ENCODE data around the gene SLC6A12.

Gene SLC6A12

DNA sequence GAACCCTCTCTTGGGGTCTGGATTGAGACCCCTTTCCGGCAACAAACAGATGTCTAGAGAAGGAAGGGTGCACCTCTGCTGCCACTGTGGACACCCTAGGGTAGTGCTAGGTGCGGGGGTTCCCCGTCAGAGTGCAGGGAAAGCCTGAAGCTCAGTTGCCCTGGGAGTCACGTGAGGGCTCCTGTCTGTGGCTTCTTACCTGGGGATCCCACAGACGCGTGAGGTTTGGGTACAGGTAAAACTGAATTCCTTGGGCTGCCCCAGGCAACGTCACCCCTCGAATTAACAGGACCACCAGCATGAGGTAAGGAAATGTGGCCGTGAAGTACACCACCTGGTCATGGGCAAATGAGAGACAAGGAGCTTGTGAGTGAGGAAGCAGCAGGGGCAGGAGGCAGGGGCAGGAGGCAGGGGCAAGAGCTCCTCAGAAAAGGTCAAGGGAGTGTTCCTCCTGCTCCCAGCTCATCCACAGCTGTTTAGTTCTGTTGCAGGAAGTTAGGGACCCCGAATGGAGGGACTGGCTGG, 21.0 kb upstream of the SLC6A12 start:
- DNase-seq (ENCODE audit: low read depth in 3 of 3, low spot score in 1 of 3) = no peak

DNA sequence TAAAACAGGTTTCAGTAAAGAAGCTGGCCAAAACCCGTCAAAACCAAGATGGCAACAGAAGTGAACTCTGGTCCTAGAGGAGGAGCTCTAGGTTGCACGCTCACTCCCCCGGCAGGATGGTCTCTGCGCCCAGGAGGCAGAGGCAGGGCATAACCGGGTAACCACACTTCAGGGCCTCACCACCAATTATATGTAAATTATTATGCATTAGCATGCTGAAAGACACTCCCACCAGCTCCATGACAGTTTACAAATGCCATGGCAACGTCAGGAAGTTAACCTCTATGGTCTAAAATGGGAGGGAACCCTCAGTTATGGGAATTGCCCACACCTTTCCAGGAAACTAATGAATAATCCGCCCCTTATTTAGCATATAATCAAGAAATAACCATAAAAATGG, 20.1 kb upstream of the SLC6A12 start:
- DNase-seq (ENCODE audit: low read depth in 3 of 3, low spot score in 1 of 3) = no peak

DNA sequence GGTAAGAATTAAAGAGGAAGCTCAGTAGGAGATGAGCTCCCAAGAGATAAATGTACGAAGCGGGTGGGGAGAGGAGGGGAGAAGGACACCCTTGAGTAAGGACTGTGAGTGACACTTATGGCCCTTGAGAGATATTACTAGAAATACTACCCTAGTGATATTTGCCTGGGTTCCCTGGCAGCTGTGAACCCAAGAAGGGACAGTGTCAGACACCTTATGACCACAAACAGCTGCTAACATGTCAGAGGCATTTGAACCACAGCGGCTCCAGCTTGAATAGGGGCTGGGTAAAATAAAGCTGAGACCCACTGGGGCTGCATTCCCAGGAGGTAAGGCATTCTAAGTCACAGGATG, 19.6 kb upstream of the SLC6A12 start:
- no peak for DNase-seq (ENCODE audit: low read depth in 3 of 3, low spot score in 1 of 3)

DNA sequence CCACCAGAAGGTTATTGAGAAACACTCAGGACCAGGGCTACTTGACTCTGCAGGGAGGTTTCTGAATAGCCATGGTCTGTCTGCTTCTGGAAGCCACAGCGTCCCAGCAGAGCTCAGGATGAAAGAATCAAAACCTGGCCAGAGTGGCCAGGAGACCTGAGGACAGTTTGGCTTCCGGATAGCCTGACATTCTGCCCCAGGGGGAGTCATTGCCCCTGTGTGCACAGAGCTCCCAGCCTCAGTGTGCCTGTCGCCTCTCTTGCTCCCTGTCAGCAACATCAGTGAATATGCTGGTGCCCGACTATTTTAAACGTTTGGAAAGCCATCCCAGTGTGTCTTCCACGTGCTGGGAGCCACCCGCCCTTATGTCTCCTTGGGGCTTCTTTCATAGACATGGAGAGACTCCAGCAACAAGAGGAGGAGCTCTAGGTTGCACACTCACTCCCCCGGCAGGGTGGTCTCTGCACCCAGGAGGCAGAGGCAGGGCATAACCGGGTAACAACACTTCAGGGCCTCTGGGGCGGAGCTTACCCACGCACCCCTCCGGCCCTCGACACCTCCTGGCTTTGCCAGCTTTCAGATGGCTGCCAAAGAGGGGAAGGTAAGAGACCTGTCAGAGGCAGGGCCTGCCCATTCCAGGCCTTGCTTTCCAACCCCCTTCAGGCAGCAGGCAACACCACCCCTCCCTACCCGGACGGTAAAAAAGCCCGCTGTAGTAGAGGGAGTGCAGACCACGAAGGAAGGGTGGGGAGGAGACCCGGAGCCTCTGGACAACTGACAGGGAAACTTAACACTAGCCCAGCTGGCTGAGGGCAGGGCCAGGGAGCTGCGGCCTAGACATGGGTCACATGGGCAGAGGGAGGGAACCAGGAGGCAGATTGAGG, 19.0 kb upstream of the SLC6A12 start:
- DNase-seq (ENCODE audit: low read depth in 3 of 3, low spot score in 1 of 3) = no peak

DNA sequence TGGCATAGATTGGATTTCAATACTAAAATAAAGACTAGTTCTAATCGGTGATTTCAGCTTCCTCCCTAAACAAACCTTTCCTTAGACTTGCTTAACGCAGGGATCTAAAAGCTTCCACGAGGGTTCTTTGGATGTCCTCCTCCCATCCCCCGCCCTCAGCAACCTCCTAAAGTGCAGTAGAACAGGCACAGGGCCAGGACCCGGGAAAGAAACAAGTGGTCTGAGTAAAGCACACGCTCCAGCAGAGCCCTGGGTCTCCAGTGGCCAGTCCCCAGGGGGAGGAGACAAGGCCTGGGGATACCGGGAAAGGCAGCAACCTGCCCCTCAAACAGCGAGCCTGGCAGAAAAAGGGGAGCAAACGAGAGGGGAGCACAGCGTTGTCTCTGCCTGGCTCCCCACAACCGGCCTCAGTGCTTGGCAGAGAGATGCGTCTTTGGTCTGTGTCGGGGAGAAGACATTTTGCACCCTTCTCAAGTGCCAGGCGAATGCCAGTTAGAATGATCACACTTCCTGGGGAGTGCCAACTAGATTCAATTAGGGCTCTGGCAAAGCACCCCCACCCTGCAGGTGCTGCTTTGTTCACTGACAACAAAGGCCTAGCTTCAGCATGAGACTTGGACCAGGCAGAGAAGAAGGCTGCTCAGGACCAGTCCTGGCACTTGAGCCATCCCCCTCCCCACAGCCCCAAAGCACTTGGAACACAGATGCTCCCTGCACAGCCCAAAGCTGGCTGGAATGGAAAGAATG, 17.1 kb upstream of the SLC6A12 start:
- DNase-seq (ENCODE audit: low read depth in 3 of 3, low spot score in 1 of 3) = no peak

DNA sequence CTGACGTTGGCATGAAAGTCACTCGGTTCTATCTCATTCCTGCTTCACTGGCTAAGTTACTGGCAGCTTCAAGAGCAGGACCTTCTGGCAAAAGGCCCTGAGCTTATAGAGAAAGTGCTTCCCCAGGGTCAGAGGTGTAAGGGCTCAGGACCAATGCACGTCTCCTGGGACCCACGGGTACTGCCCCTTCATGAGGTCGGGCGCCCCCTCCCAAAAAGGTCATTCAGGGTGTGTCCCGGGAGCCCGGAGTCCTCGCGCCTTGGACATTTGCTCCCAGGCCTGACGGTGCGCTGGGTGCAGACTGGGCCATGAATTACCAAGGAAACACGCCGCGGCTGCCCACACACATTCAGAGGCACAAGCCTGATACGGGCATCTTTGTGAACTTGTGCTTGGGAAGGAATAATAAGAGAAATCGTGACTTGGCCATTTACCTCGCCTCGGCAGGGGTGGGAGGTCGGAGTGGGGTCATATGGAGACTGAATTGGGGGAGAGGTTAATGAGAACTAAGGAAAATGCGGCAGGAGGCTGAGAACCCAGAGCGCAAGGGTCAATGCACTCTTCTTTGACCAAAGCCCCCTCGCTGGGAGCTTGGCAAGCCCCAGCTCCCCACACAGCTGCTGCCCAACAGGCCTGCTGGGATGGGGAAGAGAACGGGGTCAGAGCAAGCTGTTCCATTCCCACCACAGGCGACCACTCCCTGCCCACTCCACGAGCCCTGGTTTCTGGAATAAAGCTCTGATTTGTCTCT, 15.7 kb upstream of the SLC6A12 start:
- no peak for DNase-seq (ENCODE audit: low read depth in 3 of 3, low spot score in 1 of 3)

DNA sequence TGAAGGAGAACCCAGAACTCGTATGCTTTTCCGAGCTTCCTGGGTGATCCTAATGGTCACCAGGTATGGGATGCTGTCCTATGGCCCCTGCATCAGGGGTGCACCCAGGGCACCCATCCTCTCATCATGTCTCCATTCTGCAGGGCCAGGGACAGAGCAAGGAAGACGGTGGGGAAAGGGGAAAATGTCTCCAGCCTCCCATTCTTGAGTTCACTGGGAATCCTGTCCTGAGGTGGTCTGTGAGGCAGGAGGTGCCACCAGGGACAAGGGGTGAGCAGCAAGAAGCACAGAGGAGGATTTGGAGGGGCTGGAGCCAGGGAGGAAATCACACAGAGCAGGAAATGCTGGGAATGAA, 14.9 kb upstream of the SLC6A12 start:
- DNase-seq (ENCODE audit: low read depth in 3 of 3, low spot score in 1 of 3) = no peak

DNA sequence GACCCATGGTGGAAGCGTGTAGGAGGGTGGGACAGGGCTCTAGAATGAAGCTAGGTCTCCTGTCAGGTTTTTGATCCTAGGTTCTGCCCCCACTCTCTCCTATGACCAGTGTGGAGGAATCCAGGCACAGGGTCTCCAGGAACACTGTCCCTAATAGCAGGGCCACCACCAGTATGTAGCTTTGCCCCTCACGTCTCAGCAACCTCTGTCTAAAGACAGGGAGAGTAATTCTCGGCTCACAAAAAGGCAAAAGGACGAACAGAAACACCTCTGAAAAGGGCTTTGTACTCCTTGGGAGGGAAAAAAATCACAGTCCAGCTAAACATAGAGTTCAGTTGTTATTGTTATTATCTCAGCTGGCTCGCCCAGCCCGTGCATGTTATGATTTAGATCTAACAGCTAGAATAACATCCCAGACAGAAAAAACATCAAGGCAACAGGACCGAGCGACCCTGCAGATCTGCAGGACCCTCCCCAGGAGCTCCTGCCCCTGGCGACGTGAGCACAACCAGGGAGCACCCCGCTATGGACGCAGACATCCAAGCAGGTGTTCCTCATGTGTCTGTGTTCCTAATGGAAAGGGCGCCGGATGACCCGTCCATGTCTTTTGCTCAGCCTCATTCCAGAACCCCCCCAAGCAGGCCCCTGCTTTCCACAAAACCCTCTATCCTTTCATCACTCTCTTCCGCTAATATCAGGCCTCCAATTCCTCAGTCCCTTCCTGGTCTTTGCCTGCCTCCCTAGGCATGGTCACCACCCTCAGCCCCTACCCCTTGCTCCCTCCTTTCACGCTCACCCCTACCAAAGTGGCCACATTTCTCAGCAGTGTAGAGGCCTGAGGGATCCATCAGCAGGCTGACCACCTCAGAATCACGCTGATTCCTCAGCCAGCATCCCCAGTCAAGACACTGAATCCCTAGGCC, 14.2 kb upstream of the SLC6A12 start:
- no peak for DNase-seq (ENCODE audit: low read depth in 3 of 3, low spot score in 1 of 3)

DNA sequence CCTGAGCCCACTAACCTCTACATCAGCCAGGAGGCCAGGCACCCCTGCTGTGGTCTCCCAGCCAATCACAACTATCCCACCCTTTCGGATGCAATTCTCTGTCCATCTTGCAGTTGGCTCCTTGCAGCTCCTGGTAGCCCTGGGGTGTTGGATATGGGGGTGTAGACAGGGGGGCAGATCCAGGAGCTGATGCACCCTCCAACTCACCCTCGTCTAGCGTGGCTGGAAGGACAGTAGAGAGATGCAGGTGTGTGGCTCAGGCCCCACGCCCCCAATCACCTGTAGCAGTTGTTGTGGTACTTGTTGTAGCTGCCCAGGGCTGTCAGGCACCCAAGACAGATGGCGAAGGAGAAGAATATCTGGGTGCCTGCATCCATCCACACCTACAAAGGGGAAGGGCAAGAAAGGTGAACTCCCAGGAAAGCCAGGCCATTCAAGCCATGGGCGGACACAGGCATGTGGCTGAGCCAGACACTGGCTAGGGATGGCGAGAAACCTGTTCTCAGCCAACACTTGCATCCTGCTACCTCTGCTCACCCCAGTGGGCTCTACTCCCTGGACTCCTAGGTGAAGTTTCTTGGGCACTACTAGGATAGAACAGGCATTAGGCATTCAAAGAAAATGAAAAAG, 13.4 kb upstream of the SLC6A12 start:
- no peak for DNase-seq (ENCODE audit: low read depth in 3 of 3, low spot score in 1 of 3)

DNA sequence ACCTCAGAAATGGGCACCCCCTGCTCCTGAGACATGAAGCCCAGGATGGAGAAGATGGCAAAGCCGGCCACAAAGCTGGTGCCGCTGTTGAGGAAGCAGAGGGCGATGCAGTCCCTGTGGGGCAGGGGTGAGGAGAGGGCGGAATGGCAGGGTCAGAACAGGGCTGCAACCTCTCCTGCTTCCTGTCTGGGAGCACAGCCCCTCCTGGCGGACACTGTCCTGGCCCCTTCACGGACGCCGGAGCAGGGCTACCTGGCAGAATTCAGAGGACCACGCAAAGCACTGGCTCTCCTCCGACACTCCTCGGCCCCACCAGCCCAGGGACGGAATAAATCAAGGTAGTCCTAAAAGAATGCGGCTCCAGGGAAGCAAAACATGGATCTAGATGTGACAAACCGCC, 12.4 kb upstream of the SLC6A12 start:
- DNase-seq (ENCODE audit: low read depth in 3 of 3, low spot score in 1 of 3) = no peak

DNA sequence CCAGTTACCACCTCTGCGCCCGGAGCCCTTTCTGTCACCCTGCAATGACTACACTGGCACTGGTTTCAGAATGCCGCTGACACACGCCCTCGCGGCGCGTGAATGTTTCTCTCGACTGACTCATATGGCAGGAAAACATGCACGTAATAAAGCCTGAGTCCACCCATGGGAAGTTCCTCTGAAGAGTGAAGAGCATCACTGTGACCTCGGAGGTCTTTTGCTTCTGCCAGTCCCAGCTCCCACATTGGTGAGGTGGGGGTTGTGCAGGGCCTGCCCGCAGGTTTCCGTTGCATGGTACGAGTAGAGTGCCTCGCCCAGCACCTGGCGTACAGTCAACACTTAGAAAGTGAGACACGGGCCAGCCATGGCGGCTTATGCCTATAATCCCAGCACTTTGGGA, 11.1 kb upstream of the SLC6A12 start:
- no peak for DNase-seq (ENCODE audit: low read depth in 3 of 3, low spot score in 1 of 3)

DNA sequence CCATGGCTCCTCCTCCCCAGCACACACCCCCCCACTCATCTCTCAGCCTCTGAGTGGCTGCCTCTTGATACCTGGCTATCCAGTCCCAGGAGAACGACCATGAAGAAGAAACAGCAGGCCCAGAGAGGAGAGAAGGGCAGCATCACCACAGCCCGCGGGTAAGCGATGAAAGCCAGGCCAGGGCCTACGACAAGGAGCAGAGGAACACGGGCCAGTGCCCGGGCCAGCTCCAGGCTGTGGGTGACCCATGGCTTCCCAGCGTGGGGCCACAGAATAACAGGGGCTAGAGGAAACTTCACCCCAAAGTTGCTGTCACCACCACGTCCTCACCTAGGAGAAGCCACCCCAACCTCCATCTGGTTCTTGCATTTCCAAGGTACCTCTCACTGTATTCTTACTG, 10.4 kb upstream of the SLC6A12 start:
- no peak for DNase-seq (ENCODE audit: low read depth in 3 of 3, low spot score in 1 of 3)

DNA sequence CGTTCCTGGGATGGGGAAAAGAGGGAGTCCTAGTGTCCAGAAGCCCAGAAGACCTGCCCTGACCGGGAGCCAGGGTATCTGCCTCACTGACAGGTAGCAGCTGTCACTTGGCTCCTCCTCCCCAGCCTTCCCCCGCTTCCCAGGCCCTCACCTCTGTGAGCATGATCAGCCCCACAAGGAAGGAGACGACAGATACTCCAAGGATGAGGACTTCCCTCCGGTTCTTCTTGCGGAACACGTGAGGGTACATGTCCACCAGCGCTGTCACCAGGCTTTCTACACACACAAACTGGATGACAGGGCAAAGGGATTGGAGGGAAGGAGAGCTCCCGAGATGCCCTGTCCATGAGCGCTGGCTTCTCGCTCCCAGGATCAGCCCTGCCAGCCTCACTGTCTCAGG, 9.9 kb upstream of the SLC6A12 start:
- DNase-seq (ENCODE audit: low read depth in 3 of 3, low spot score in 1 of 3) = no peak

DNA sequence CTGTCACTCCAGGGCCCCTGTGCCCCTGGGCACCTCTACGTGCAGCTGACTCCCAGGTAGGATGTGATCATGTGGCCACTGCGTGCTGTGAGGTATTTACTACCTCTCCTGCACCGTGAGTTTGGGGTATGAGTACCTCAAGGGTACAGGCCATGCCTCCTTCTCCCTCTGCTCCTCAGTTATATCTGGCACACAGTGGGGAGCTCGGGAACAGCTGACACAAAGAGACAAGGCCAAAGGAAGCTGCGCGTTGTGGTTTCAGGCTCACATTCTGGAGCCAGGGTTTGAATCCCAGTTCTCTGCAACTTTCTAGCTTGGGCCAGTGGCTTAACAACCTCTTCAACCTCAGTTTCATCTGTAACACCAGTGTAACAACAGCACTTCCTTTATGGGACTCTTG, 7.8 kb upstream of the SLC6A12 start:
- no peak for DNase-seq (ENCODE audit: low read depth in 3 of 3, low spot score in 1 of 3)

DNA sequence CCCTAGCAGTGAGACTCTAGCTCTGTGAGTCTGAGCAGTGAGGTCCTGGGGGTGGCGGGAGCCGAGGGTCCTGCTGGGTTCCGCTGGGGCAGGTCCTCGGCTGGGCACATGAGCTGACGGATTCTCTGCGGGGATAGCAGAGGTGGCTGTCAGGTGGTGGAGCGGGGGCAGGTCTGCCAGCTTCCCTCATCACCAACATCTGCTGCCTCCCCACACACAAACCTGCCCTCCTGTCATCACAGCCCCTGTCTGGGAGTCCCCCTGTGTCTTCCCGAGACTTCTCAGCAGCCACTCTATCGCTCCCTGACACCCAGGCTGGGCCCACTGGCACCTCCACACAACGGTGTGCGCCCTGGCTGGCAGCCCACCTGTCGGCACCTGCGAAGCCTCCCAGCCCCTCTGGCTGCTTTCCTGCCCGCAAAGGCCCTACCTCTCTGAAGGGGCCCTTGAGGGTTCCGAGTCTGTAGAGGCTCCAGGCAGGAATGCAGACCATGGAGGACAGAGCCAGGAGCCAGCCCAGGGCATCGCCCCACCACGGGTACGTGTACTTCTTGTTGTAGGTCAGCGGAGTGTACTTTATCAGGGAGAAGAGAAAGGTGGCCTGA, 7.1 kb upstream of the SLC6A12 start:
- no peak for DNase-seq (ENCODE audit: low read depth in 3 of 3, low spot score in 1 of 3)

DNA sequence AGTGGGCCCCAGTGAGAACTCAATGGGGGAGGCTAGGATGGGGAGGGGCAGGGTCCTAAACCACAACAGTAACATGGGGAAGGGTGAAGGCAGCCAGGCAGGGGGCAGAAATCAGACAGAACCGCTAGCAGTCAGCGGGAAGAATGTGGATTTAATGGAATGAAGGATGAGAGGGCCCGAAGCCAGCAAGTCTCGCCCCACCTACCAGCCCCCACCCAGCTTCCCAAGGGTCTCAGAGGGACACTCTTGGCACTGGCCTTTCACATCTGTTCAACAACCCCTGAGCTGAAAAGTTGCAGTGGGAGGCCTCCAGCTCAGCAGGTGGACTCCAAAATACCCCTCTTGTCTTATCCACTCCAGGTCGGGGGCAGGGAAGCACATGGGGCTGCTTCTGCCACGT, 6.5 kb upstream of the SLC6A12 start:
- DNase-seq (ENCODE audit: low read depth in 3 of 3, low spot score in 1 of 3) = no peak

DNA sequence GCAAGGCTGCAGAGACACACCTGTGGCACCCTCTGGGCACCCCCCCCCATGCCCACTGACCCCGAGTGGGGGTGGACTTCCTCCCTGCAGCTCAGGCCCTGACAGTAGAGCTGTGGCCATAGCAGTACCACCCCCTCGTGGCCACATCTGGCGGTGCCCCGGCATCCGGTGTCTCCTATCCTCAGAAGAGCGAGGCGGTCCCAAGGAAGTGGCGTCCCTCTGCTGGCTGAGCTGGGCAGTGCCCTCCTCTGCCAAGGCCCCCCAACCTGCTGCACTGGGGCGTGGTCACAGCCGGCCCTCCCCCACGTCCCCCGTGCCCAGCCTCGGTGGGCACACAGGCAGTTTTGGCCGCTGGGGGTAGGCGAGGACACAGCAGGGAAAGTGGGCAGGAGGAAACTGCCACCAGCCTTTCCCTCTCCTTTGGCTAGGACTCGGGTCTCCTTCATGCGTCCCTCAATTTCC, 6.0 kb upstream of the SLC6A12 start:
- peak in 1 of 3 donors; percentile 30 for DNase-seq (ENCODE audit: low read depth in 3 of 3, low spot score in 1 of 3)

DNA sequence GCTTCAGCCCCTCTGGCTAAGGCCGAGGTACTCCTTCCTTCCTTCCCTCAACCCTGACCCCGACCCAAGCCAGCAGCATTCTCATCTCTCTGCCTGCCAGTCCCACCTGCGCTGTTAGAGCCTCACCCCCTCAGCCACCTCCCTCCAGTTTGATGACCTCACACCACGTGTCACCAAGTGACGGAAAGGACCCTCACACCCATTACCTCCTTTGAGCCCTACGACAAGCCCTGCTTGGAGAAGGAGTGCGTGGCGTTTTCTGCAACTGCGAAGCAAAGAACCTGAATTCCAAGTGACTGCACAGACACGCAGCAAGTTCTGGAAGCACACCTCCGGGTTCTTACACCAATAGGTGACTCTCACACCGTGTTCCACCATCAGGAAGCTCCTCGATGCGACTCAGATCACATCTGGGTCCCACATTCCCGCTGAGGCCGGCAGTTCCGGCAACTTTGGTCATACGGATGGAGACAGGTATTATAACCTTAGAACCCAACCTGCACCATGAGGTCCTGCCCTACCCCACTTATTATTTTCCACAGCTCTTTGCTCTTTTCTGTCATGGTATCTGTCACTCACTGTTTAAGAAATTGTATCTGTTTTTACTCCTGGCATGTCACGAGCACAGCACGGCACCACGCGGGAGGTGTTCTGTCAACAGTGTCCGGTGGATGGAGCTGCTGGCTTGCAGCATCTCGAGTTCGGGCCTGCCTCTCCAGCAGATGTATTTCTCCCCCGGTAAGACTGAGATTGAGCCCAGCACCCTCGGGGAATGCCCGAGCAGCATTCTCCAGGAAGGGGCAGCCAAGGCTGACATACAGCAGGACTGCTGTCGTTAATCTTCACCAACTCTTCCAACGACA, 5.0 kb upstream of the SLC6A12 start:
- DNase-seq (ENCODE audit: low read depth in 3 of 3, low spot score in 1 of 3) = no peak

DNA sequence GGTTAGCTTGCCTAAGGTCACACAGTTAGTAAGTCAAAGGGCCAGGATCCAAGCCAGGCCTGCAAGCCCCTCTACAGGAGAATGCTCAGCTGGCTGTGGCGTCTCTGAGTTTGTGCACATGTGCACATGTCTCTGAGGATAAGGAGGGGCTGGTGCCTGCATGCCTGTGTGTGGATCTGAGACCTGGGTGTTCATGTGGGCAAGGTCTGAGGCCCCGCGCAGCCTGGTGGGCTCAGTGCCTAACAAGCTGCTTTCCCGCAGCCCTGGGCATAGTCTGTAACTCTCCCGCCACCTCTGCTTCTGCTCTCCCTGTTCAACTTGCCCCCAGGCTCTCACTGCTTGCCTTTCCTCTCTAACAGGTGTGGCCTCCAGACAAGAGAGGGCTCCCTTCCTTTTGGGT, 4.3 kb upstream of the SLC6A12 start:
- DNase-seq (ENCODE audit: low read depth in 3 of 3, low spot score in 1 of 3) = no peak

Data from stimulated activated CD4-positive, alpha-beta T cell treated with anti-CD3 and anti-CD28 coated beads, TNF-alpha, amount 100 ng/mL, for 1 hour (primary cell).